H1 (cell line): ENCODE data around the gene UCMA. TPM values are rescaled to one million over a fixed set of nuclear protein-coding genes. Genes with fewer than 3 reads are reported as not detected.

Source experiments
- GABPA ChIP-seq: IDR thresholded peaks from 2 replicates; pipeline ENCODE4 v1.6.1; 2011; ENCODE audit warnings: mild to moderate bottlenecking, low read length, moderate library complexity, borderline replicate concordance; ENCODE audit not compliant: insufficient read depth
- RNF2 ChIP-seq: fragments of 200-900, 300-1000 bp; sonication (generic); IDR thresholded peaks from 2 replicates; pipeline ENCODE4 v1.7.1; 2016; ENCODE audit warnings: borderline replicate concordance, low read depth, mild to moderate bottlenecking, antibody characterized with exemption, low read length; ENCODE audit not compliant: poor library complexity, severe bottlenecking; ENCODE audit errors: missing control alignments
- polyA plus RNA-seq, 7 experiments: library from polyadenylated mRNA; depleted of rRNA in 3 of 7; stranded (reverse) in 5 of 7; unstranded in 2 of 7; fragments of >200 nt in 5 of 7; fragments of 200-250 nt in 2 of 7; gene quantifications; 1 replicate in 5 of 7; 2 replicates in 1 of 7; 4 replicates in 1 of 7; pipeline versions ENCODE4 v1.2.1 to v1.2.3, GENCODE V29; 2011 to 2013; ENCODE audit warnings: missing spikeins in 2 of 7, mixed read lengths in 2 of 7
- total RNA-seq: library from RNA; stranded (reverse); fragmentation: NEBNext Ultra II Directional; extraction: Animal tissue kit (Norgen Biotek cat#: 25700); gene quantifications from 2 replicates; pipeline ENCODE4 v1.2.1, GENCODE V29; 2021

The UCMA gene
- total and polyA plus RNA-seq, 2 of the 8 experiments (the other 6 are each of a cell fraction or from before 2014, with no cell fraction given), result 1.2 to 4.6 TPM

GRCh38 chr10:13268841-13269240 is 34.7 kb upstream of the UCMA start (continued):
- TF ChIP-seq RNF2 (no peak), GABPA (no peak)
